ENCODE results near the gene SCUBE2.

DNA sequence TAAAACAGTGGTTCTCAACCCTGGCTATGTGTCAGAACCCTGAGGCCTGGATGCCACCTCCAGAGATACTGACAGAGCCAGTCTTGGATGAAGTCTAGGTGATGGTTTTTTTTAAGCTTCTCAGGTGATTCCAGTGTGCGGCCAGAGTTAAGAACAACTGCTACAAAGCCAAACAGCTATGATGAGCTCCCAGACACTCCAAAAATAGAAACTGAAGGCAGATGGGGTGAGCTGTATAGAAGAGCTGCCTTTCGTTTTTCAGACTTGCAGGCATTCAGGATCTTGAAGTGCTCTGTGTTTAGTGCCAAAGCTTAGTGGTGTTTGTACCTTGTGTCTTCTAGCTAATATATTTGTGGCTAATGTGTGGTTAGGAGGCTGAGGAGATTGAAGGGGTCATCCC lies 14.2 kb downstream of the SCUBE2 start:
- TF ChIP-seq, protein P1, sequence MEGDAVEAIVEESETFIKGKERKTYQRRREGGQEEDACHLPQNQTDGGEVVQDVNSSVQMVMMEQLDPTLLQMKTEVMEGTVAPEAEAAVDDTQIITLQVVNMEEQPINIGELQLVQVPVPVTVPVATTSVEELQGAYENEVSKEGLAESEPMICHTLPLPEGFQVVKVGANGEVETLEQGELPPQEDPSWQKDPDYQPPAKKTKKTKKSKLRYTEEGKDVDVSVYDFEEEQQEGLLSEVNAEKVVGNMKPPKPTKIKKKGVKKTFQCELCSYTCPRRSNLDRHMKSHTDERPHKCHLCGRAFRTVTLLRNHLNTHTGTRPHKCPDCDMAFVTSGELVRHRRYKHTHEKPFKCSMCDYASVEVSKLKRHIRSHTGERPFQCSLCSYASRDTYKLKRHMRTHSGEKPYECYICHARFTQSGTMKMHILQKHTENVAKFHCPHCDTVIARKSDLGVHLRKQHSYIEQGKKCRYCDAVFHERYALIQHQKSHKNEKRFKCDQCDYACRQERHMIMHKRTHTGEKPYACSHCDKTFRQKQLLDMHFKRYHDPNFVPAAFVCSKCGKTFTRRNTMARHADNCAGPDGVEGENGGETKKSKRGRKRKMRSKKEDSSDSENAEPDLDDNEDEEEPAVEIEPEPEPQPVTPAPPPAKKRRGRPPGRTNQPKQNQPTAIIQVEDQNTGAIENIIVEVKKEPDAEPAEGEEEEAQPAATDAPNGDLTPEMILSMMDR (IDR thresholded peaks at IDR 0.05; ENCODE audit: insufficient read depth, low read length, poor library complexity, severe bottlenecking): no peak
- no peak for TF ChIP-seq EZH2phosphoT487 (conservative IDR thresholded peaks at IDR 0.05; ENCODE audit: low read length)
